Neuronal stem cell (in vitro differentiated cells): ENCODE results near the gene HSF2BP.
"Not testable (repeated sequence)": the region's sequence is repeated elsewhere in the genome, so short reads cannot be mapped to it uniquely, and the experiment has no call there.

Source experiments
- DNase-seq: peaks from one replicate; pipeline ENCODE4 v3.0.0-alpha.2; 2013; ENCODE audit warnings: low spot score
- H2AFZ ChIP-seq: one replicate; pipeline ENCODE4 v1.6.1; 2013; ENCODE audit warnings: mild to moderate bottlenecking, low read length, inconsistent platforms
- H2AK5ac ChIP-seq: 2 replicates; pipeline ENCODE4 v1.6.1; 2013; ENCODE audit warnings: low read depth, mild to moderate bottlenecking, inconsistent platforms, low read length, moderate library complexity, mixed read lengths
- H2BK120ac ChIP-seq: 2 replicates; pipeline ENCODE4 v1.6.1; 2013; ENCODE audit warnings: low read depth, mild to moderate bottlenecking, inconsistent platforms, low read length, moderate library complexity, mixed read lengths
- H2BK12ac ChIP-seq: one replicate; pipeline ENCODE4 v1.6.1; 2013; ENCODE audit warnings: low read length, inconsistent platforms
- H2BK15ac ChIP-seq: 2 replicates; pipeline ENCODE4 v1.6.1; 2013; ENCODE audit warnings: mild to moderate bottlenecking, low read length, inconsistent platforms, mixed read lengths
- H2BK5ac ChIP-seq: one replicate; pipeline ENCODE4 v1.6.1; 2013; ENCODE audit warnings: inconsistent platforms, mild to moderate bottlenecking, low read length, moderate library complexity
- H3K14ac ChIP-seq: one replicate; pipeline ENCODE4 v1.6.1; 2013; ENCODE audit warnings: low read length, inconsistent platforms
- H3K18ac ChIP-seq: 2 replicates; pipeline ENCODE4 v1.6.1; 2013; ENCODE audit warnings: low read length, inconsistent platforms
- H3K23ac ChIP-seq: 2 replicates; pipeline ENCODE4 v1.6.1; 2013; ENCODE audit warnings: low read depth, mild to moderate bottlenecking, mixed read lengths, low read length, inconsistent platforms; ENCODE audit not compliant: poor library complexity
- H3K27ac ChIP-seq: replicated peaks from 3 replicates; pipeline ENCODE4 v1.5.1; 2013; ENCODE audit warnings: low read length, inconsistent platforms
- H3K27me3 ChIP-seq, 3 experiments: 2 replicates each; pipeline ENCODE4 v1.6.1; 2013; ENCODE audit warnings: low read length in 3 of 3, mild to moderate bottlenecking in 2 of 3, inconsistent platforms in 1 of 3, low read depth in 1 of 3, mixed read lengths in 1 of 3, moderate library complexity in 1 of 3; ENCODE audit not compliant: control insufficient read depth in 3 of 3, insufficient read depth in 3 of 3
- H3K36me3 ChIP-seq, 2 donors: replicated peaks in 1 of 2; 2 replicates each; pipeline ENCODE4 v1.6.1; 2013; ENCODE audit warnings: low read length in 2 of 2; ENCODE audit not compliant: control insufficient read depth in 2 of 2, insufficient read depth in 2 of 2
- H3K4ac ChIP-seq: 2 replicates; pipeline ENCODE4 v1.6.1; 2013; ENCODE audit warnings: inconsistent platforms, mild to moderate bottlenecking, low read length, moderate library complexity
- H3K4me1 ChIP-seq, 2 donors: 1 replicate in 1 of 2; 2 replicates in 1 of 2; pipeline ENCODE4 v1.6.1; 2013; ENCODE audit warnings: low read length in 2 of 2, low read depth in 1 of 2; ENCODE audit not compliant: control insufficient read depth in 2 of 2, insufficient read depth in 1 of 2
- H3K4me2 ChIP-seq: one replicate; pipeline ENCODE4 v1.6.1; 2013; ENCODE audit warnings: mild to moderate bottlenecking, low read length, inconsistent platforms; ENCODE audit not compliant: insufficient read depth, poor library complexity, severe bottlenecking
- H3K4me3 ChIP-seq, 2 donors: 2 replicates each; pipeline ENCODE4 v1.5.1; 2013; ENCODE audit warnings: low read length in 2 of 2, mild to moderate bottlenecking in 2 of 2, inconsistent platforms in 1 of 2, moderate library complexity in 1 of 2
- H3K79me1 ChIP-seq: one replicate; pipeline ENCODE4 v1.6.1; 2013; ENCODE audit warnings: low read depth, mild to moderate bottlenecking, inconsistent platforms, low read length, moderate library complexity
- H3K9ac ChIP-seq: one replicate; pipeline ENCODE4 v1.6.1; 2013; ENCODE audit warnings: mild to moderate bottlenecking, low read depth, low read length, inconsistent platforms; ENCODE audit not compliant: poor library complexity
- H3K9me3 ChIP-seq, 2 donors: replicated peaks in 1 of 2; 2 replicates each; pipeline versions ENCODE3 to v1.6.1; 2013; ENCODE audit warnings: low read length in 2 of 2, mild to moderate bottlenecking in 2 of 2, inconsistent platforms in 1 of 2, low read depth in 1 of 2, mixed read lengths in 1 of 2, moderate library complexity in 1 of 2; ENCODE audit not compliant: control insufficient read depth in 2 of 2, insufficient read depth in 1 of 2
- H4K8ac ChIP-seq: one replicate; pipeline ENCODE4 v1.6.1; 2013; ENCODE audit warnings: low read depth, mild to moderate bottlenecking, inconsistent platforms, low read length, moderate library complexity
- H4K91ac ChIP-seq: one replicate; pipeline ENCODE4 v1.6.1; 2013; ENCODE audit warnings: low read length, low read depth, mild to moderate bottlenecking, inconsistent platforms; ENCODE audit not compliant: poor library complexity
- WGBS, 2 donors: extraction: QIAGEN DNeasy Blood & Tissue Kit; methylation state at CpG; one replicate each; pipeline ENCODE4 v1.1.7; 2013; ENCODE audit warnings: missing lambda C conversion rate in 2 of 2, mixed read lengths in 1 of 2; ENCODE audit not compliant: insufficient read length in 2 of 2, insufficient replicate concordance in 1 of 2; ENCODE audit errors: extremely low coverage in 2 of 2; 5-methylcytosine and 5-hydroxymethylcytosine counted together

The HSF2BP gene

DNA sequence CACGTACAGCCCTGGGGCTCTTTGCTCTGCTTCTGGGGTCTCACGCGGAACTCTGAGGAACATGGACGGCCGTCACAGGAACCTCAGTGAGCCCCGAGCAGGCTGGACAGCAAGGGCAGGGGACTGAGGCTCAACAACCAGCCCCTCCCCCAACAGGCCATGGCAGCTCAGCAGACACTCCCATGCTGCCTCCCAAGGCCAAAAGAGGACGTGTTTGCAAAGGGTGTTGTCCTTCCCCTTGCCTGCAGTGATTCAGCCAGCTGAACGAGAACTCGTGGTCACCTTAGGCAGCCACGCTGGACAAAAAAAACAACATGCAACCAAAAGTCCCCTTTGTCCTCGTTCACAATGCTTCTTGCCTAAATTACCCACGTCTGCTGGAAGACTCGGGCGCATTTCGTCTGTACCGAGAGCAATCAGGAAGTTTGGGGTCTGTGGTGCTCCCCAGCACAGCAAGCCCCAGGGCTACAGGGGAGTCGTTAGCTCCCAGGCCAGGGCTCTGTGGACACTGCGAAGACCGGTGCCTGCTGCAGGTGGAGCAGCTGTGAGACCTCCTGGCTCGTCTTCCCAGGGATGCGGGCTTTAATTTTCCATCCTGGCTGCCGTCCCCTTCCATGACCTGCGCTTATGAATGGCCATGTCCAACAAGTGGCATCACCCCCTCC is 156.7 kb downstream of the HSF2BP start:
- H3K79me1 ChIP-seq, H3K4ac ChIP-seq, H3K23ac ChIP-seq, H3K4me2 ChIP-seq, H2BK120ac ChIP-seq, DNase-seq, H2AFZ ChIP-seq, H3K4me1 ChIP-seq, H4K8ac ChIP-seq, H3K36me3 ChIP-seq, H3K27me3 ChIP-seq, H3K4me3 ChIP-seq, H3K27ac ChIP-seq, H3K9me3 ChIP-seq, H3K9ac ChIP-seq, H3K14ac ChIP-seq, H2AK5ac ChIP-seq, H2BK15ac ChIP-seq, H2BK12ac ChIP-seq, H4K91ac ChIP-seq, H2BK5ac ChIP-seq, H3K18ac ChIP-seq: not testable (repeated sequence)
- WGBS, 2 donors, result no CpG with 5 or more reads among the region's 23 CpGs

DNA sequence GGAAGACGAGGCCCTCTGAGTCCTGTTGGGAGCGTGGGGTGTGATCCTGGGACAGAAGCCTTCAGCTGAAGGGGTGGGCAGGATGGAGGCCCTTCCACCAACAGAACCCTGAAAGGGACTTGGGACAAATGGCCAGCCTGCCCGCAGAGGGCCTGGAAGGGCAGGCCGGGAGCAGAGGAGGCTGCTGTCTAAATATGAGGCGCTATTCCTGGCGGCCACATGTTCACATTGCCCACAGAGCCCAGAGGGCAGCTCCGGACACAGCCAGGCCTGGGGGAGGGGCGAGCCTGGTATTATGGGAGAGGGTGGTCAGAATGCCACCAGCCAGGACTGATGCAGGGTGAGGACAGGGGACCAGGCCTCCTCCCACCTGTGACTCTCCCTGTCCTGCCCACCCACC is 160.4 kb downstream of the HSF2BP start:
- H2BK15ac ChIP-seq, H3K23ac ChIP-seq, H4K91ac ChIP-seq, H3K79me1 ChIP-seq, H4K8ac ChIP-seq, H3K14ac ChIP-seq, H3K18ac ChIP-seq, DNase-seq, H3K4me2 ChIP-seq, H3K4me1 ChIP-seq, H3K27ac ChIP-seq, H2BK120ac ChIP-seq, H3K9ac ChIP-seq, H3K4ac ChIP-seq, H3K36me3 ChIP-seq, H3K4me3 ChIP-seq, H3K9me3 ChIP-seq, H3K27me3 ChIP-seq, H2BK5ac ChIP-seq, H2AK5ac ChIP-seq, H2BK12ac ChIP-seq, H2AFZ ChIP-seq: not testable (repeated sequence)
- no CpG with 5 or more reads among the region's 8 CpGs for WGBS, 2 donors

GRCh38 chr21:43498065-43498464 is 161.2 kb downstream of the HSF2BP start:
- H4K91ac ChIP-seq, H2BK12ac ChIP-seq, H2AK5ac ChIP-seq, H3K4me3 ChIP-seq, H3K9ac ChIP-seq, H2BK15ac ChIP-seq, H3K18ac ChIP-seq, H3K23ac ChIP-seq, H3K9me3 ChIP-seq, H3K4me2 ChIP-seq, H3K27ac ChIP-seq, H3K79me1 ChIP-seq, H2BK120ac ChIP-seq, H3K4me1 ChIP-seq, H3K14ac ChIP-seq, DNase-seq, H3K36me3 ChIP-seq, H2AFZ ChIP-seq, H2BK5ac ChIP-seq, H3K27me3 ChIP-seq, H4K8ac ChIP-seq, H3K4ac ChIP-seq: not testable (repeated sequence)
- no CpG with 5 or more reads among the region's 7 CpGs for WGBS, 2 donors

DNA sequence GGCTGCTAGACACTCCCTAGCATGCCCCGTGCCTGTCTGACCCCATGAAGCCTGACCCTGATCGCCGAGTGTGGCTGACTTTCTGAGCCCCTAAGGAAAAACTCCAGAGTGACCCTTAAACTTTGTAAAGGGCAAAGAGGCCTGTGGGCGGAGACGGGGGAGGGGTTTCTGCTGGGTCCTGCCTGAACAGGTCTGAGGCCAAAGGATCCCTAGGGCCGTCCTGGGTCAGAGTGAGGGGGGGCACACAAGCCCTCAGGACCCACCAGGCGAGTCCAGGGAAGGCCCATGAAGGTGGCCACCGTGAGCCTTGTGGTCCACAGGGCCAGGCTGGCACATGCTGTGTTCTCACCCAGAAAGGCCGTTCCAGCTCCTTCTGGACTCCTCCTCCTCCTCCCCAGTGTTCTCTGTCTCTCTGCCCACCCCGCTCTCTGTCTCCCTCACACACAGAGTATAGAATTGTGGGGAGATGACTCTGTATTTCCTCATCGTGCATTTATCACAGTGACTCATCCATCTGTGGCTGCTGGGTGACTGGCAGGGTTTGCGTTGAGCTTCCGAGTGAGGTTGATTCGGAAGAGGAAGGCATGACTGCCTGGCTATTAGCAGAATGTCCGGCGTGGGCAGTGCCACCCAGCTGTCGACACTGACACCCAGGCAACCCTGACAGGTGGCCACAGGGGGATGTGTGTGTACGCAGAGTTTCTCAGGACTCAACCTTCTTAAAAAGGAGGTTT is 164.8 kb downstream of the HSF2BP start:
- not testable (repeated sequence) for H3K9ac ChIP-seq, H3K4ac ChIP-seq, H3K27me3 ChIP-seq, H3K18ac ChIP-seq, H3K4me1 ChIP-seq, H3K79me1 ChIP-seq, H3K23ac ChIP-seq, H4K8ac ChIP-seq, H3K14ac ChIP-seq, H3K9me3 ChIP-seq, H4K91ac ChIP-seq, H3K36me3 ChIP-seq, H3K4me3 ChIP-seq, H2BK12ac ChIP-seq, H2AFZ ChIP-seq, H2BK120ac ChIP-seq, H2BK15ac ChIP-seq, H2AK5ac ChIP-seq, H3K27ac ChIP-seq, DNase-seq, H2BK5ac ChIP-seq, H3K4me2 ChIP-seq
- no CpG with 5 or more reads among the region's 18 CpGs for WGBS, 2 donors
